Kidney epithelial cell (primary cell): Measurements from ENCODE around the gene STARD8. TPM values are rescaled to one million over a fixed set of nuclear protein-coding genes. Genes with fewer than 3 reads are reported as not detected.

Source experiments
- DNase-seq: peaks from one replicate; pipeline ENCODE4 v3.0.0-alpha.2; 2010; ENCODE audit warnings: low read depth
- H3K27me3 ChIP-seq: 2 replicates; pipeline ENCODE4 v1.6.0; 2011; ENCODE audit warnings: low read length; ENCODE audit not compliant: control insufficient read depth, insufficient read depth
- H3K36me3 ChIP-seq: 2 replicates; pipeline ENCODE4 v1.5.1; 2011; ENCODE audit warnings: low read length; ENCODE audit not compliant: control insufficient read depth, insufficient read depth
- H3K4me3 ChIP-seq: 2 replicates; pipeline ENCODE4 v1.5.1; 2011; ENCODE audit warnings: low read depth, mild to moderate bottlenecking, control low read depth, low read length
- total RNA-seq: library from RNA; depleted of rRNA; stranded (reverse); fragments of >200 nt; gene quantifications from 2 replicates; pipeline ENCODE4 v1.2.3, GENCODE V29; 2015
- TF ChIP-seq, protein P1 (sequence below): IDR thresholded peaks from 2 replicates; pipeline ENCODE4 v1.5.1; 2011; ENCODE audit warnings: mild to moderate bottlenecking, moderate library complexity, low read length, control low read depth, inconsistent platforms; ENCODE audit not compliant: insufficient read depth, poor library complexity, severe bottlenecking

The STARD8 gene
- total RNA-seq, 1 donor from 2014 or later: 1.8 TPM

DNA sequence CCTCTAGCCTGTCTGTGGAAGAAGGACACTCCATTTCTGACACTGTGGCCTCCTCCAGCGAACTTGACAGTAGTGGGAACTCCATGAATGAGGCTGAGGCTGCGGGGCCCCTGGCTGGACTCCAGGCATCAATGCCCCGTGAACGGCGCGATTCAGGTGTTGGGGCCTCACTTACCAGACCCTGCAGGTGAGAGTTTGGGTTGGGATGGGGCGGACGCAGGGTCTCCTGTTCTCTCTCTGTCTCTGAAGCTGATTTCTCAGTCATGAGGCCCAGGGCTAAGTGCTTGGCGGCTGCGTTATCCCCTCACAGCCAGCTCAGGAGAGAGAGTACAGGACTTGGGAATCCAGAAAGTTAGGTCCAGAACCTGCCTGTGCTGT is 71.0 kb downstream of the STARD8 start:
- no peaks in the 10 kb centered on the region for H3K27me3 ChIP-seq
- H3K36me3 ChIP-seq: no peaks in the 10 kb centered on the region
- DNase-seq: no peak
- TF ChIP-seq, protein P1, sequence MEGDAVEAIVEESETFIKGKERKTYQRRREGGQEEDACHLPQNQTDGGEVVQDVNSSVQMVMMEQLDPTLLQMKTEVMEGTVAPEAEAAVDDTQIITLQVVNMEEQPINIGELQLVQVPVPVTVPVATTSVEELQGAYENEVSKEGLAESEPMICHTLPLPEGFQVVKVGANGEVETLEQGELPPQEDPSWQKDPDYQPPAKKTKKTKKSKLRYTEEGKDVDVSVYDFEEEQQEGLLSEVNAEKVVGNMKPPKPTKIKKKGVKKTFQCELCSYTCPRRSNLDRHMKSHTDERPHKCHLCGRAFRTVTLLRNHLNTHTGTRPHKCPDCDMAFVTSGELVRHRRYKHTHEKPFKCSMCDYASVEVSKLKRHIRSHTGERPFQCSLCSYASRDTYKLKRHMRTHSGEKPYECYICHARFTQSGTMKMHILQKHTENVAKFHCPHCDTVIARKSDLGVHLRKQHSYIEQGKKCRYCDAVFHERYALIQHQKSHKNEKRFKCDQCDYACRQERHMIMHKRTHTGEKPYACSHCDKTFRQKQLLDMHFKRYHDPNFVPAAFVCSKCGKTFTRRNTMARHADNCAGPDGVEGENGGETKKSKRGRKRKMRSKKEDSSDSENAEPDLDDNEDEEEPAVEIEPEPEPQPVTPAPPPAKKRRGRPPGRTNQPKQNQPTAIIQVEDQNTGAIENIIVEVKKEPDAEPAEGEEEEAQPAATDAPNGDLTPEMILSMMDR: no peak
- H3K4me3 ChIP-seq: no peak overlapping the region

DNA sequence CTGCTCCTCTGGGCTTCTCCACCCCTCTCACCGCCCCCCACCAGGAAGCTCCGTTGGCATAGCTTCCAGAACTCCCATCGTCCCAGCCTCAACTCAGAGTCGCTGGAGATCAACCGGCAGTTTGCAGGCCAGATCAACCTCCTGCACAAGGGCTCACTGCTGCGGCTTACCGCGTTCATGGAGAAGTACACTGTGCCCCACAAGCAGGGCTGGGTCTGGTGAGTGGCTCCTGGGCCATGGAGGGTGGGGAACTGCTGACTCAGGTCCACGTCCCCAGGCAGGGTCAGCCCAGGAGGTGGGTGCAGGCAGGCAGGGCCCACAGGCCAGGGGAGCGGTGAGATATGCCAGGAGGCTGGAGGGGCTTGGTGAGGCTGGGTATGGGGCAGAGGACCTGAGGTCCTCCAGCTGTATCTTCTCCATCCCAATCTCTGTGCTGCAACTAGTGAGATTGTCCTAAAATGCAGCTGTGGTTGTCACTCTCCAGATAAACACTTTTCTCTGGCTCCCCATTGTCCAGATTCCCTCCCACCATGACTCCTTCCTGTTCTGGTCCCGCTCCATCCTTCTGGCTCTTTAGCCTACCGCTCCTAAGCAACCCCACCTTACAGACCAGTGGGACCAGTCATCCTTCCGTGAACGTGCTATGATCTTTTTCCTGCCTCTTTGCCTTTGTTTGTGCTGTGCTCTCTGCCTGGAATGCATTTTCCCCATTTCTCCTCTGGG is 71.9 kb downstream of the STARD8 start:
- H3K4me3 ChIP-seq: no peak overlapping the region
- TF ChIP-seq, protein P1: no peak
- H3K36me3 ChIP-seq: no peaks in the 10 kb centered on the region

DNA sequence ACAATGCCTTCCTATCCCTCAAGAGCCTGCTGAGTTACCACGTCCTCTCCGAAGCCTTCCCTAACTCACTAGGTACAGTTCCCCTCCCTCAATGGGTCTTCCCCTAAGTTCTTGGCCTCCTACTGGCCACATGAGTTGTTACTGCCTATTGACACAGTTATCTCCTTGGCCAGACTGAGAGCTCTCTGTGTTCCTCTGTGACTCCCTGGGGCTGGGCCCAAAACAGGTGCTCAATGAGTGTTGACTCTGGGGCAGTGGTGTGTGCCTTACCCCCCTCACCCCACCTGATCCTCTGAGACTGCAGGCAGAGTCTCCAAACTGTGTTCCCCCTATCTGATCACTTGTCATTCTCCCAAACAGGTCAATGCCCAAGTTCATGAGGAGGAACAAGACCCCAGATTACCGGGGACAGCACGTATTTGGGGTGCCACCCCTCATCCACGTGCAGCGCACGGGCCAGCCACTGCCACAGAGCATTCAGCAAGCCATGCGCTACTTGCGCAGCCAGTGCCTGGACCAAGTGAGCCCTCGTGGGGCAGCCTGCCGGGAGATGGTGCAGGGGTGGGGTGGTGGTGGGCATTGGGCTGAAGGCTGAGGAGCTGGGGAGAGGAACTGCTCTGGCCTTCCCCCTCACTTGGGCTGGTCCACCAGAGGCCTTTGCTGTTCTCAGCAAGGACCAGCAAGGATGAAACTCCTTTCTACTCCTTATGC is 72.6 kb downstream of the STARD8 start:
- TF ChIP-seq, protein P1: peak; percentile 4
- Histone ChIP-seq H3K36me3 (no peaks in the 10 kb centered on the region), H3K27me3 (no peaks in the 10 kb centered on the region), H3K4me3 (no peak overlapping the region)
- DNase-seq: no peak

More for the DNA sequence above, 71.9 kb downstream of the STARD8 start:
- H3K27me3 ChIP-seq: no peaks in the 10 kb centered on the region
- DNase-seq: no peak

DNA sequence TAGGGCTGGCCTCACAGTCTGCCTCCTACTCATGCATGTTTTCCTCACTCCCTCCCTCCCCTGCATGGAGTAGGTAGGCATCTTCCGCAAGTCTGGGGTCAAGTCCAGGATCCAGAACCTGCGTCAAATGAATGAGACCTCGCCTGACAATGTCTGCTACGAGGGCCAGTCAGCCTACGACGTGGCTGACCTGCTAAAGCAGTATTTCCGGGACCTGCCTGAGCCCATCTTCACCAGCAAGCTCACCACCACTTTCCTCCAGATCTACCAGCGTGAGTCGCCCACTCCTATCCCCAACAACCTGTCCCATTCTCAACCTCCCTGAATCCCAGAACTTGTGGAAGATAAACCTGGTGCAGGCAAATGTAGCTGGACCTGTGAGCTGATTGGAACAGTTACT is 73.4 kb downstream of the STARD8 start:
- H3K27me3 ChIP-seq: no peaks in the 10 kb centered on the region
- TF ChIP-seq, protein P1: no peak
- no peak for DNase-seq
- no peaks in the 10 kb centered on the region for H3K36me3 ChIP-seq
- H3K4me3 ChIP-seq: no peak overlapping the region

DNA sequence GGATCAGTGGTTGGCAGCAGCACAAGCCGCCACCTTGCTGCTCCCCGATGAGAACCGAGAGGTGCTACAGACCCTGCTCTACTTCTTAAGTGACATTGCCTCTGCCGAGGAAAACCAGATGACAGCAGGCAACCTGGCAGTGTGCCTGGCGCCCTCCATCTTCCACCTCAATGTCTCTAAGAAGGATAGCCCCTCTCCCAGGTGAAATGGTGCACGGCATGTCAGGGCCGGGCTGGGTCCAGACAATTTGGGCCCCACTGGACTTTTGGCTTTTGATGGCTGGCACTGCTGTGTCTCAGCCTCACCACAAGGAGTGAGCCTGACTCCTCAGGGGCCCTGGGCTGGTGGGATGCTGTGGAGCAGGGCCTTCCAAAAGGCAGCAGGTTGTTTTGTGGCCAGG is 74.1 kb downstream of the STARD8 start:
- no peaks in the 10 kb centered on the region for H3K36me3 ChIP-seq

More for the DNA sequence above, 74.1 kb downstream of the STARD8 start:
- no peak overlapping the region for H3K4me3 ChIP-seq
- H3K27me3 ChIP-seq: no peaks in the 10 kb centered on the region
- no peak for DNase-seq
- TF ChIP-seq, protein P1: no peak
